GM19023 (cell line): ENCODE data around the gene SH3RF3.

Source experiments
- ATAC-seq: cut with Tn5 transposase; IDR thresholded peaks from one replicate; pipeline ENCODE4 v1.9.1; 2021; ENCODE audit warnings: mild to moderate bottlenecking, moderate library complexity; ENCODE audit not compliant: unreplicated experiment

SH3RF3 gene

DNA sequence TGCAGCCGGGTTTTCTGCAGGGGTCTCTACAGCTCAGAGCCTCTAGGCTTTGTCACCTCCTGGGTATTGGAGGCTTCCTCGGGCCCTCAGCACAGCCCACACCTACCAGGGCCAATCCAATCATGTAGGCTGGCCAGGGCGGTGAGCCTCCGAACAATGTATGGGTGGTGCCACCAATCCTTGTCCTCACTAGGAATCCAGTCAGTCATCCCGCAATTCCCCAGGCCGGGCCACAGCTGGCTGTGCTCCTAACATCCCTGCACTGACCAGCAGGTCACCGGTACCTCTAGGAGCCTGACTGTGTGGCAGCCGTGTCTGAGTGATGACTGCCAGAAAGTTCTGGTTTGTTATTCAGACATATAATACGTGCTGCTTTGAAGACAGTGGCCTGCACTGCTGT is 129.4 kb downstream of the SH3RF3 start:
- ATAC-seq = no peak

DNA sequence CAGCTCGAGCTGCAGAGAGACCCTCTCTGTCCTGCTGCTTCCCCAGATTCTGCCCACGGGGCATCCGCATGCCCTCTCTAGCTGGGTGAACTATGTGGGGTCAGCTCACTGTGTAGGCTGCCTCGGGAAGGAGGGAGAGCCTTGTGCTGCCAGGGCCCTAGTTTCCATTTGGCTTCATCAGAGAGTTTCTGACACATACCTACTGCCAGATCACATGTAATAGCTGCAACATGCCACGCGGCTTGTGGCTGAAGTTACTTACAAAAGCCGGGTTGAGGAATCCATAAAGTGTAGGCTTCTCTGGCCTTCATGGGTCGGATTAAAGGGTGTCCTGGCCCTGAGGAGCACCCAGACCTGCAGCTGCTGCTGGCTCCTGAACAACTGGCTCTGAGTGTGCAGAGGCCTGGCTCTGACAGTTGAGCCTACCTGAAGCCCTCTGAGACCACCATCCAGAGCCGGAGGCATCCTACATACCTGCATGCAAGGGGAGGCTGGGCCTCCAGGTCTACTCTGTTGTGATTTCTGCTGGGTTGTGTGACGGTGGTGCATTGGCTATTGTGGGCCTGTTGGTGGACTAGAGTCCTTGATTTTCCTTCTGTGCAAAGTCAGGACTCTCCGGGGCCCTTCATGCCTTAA is 130.0 kb downstream of the SH3RF3 start:
- ATAC-seq = no peak

DNA sequence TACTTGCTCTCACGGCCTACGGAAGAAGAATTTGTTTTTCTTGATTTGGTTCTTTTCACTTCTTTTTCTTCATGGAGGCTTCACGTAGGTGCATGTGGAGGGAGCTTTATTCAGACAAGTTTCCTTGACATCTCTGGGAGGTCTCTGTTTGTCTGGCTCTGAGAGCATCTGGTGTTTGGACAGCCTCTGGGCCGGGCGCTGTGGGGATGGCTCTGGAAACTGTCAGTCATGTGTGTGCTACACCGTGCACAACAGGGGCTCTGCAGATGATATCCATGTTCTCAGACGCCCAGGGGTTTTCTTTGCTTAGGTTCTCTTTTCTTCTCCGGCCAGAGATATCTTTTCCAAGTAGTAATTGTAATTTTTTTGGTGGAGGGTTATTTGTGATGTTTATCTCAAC is 130.7 kb downstream of the SH3RF3 start:
- ATAC-seq = no peak

DNA sequence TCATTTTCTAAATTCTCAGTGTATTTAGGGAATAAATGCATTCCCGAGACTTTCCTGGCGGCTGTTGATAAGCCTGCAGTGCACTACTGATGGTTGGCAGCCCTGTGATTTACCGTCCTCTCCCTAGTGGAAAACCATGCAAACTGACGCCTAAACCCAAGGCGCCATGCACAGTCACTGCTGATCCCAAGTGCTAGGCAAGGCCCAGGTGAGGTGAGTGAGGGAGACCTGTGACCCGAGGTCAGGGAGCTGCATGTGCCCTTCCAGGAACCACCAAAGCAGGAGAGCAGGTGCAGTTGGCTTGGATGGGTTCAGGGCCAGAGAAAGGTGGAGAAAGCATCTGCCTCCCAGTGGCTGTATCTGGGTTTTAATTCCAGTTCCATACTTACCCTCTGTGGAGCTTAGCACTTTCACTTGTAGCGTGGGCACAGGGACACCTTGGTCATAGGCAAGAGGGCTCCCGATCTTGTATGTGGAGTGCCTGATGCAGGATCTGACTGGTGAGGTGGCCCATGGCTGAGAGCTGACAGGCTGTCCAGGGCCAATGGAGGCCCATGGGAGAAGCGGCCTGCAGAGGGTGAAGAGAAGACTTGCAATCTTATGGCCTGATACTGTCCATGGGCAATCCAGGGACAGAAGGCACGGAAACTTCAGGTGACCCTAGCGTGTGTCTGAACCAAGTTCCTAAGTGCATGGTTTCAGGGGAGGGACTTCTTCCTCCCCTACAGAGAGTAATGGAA is 131.3 kb downstream of the SH3RF3 start:
- ATAC-seq = no peak

DNA sequence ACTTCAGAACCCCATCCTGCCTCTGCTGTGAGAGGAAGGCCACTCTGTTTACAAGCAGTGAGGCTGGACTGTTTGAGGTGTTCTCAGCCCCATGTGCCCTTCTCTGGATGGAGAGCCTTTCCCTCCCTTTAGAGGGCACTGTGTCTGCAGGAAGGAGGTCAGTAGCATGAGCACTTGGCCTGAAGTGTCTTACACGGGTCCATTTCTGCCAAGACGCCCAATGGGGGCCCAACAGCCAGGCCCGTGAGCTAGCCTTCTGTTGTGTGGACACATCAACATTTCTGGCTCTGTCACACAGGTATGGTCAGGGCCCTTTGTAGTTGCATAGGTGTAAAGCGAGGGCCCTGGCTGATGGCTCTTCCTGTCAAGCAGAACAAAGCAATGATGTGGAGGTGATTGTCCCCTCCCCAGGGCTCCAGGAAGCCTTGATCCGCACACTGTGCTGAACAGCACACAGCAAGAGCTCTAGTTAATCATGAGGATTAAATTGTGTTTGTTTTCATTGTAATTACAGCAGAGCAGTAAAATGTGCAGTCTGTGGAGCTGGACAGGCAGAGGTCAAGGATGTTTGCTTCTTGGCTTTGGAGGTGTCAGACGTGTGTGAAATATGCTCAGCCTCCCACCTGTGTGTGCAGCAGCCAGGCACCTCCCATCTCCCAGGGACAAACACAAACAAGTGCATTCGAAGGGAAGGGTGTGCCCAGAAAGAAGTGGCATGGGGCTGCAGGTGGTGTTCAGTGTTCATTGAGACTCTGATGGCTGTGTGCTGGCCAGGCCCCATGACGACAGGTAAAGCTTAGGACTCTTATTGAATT is 132.1 kb downstream of the SH3RF3 start:
- no peak for ATAC-seq

DNA sequence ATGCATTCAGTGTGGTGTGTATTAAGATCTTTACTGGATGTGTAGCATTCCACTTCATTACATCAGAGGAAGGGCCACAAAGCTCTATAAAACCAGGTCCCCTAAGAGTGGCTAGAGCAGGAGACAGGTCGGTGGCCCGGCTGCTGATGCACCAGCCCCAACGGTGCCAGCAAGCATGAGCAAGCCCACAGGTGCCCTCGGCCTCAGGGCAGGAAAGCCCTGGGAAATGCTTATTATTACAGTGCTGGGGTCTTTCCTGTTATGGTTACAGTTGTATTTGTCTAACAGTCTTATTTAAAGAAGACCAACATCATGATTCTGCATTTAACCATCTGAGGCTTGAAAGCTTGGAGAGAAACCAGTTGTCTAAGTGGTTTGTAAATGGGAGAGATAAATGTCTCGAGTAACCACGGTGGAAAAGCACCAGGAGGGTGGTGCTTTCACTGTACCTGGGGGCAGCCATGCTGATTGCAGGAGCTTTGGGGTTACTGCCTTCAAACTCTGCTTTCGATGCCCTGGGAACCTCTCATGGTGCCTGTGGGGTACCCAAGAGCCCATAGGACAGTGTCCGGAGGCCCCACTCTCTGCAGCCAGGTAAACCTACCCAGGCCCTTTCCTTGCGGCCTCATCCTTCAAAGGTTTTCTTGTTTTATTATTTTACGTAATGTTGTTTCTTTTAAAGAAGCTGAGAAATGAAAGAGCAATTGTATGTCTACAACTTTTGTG is 133.1 kb downstream of the SH3RF3 start:
- no peak for ATAC-seq

DNA sequence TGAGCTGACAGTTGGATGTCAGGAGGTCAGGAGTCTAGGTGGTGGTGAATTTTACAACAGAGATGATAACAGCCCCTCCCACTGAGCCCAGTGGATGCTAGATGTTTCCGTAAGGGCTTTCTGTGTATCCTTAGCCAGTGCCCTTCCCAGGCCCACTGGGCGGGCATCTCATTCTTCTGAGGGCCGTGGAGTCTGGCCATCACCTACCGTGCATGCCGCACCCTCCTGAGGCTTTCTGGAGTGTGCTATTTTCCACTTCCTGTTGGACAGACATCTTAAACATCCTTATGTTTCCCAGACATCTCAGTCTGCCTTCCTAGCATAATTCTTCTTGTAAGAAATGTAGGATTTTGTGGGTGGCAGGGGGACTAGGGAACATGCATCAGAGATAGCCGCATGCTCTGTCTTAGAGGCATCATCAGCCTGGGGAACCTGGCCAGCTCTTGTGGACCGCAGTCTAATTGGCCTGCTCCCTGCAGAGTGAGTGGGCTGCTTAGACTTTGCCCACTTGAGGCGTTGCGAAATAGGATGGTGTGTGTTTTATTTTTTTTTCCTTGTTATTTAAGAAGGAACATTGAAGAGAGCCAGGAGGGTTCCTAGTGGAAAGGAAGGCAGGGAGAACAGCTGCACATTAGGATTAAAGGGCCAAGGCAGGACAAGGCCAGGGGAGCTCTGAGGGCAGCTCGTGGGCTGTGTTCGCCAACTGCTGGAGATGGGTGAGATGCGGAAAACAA is 135.8 kb downstream of the SH3RF3 start:
- ATAC-seq = no peak

DNA sequence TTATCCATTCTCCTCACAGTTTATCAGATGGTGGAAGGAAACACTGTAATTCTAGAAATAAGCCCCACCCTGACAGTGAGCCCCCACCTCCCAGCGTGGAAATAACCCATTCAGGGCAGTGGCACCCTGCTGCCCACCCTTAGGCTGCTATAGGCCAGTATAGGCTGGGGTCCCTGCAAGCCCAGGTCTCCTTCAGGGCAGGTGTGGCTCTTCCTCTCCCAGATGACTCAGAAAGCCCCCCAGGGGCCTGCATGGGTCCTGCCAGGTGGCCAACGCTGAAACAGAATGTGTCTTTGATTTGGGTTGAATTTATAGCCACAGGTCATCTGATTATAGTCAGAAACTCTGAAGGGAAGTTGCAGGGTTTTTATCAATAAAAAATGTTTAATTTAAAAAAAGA is 136.4 kb downstream of the SH3RF3 start:
- ATAC-seq = no peak

DNA sequence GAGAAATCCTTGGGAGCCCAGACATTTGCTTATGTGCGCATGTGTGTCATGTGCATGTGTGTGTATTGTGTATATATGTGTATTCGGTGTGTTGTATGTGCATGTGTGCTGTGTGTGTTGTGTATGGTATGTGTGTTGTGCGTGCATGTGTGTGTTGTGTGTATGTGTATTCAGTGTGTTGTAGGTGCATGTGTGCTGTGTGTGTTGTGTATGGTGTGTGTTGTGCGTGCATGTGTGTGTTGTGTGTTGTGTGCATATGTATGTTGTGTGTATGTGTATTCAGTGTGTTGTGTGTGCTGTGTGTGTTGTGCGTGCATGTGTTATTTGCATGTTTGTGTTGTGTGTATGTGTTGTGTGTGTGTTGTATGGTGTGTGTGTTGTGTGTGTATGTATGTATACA is 136.9 kb downstream of the SH3RF3 start:
- no peak for ATAC-seq

DNA sequence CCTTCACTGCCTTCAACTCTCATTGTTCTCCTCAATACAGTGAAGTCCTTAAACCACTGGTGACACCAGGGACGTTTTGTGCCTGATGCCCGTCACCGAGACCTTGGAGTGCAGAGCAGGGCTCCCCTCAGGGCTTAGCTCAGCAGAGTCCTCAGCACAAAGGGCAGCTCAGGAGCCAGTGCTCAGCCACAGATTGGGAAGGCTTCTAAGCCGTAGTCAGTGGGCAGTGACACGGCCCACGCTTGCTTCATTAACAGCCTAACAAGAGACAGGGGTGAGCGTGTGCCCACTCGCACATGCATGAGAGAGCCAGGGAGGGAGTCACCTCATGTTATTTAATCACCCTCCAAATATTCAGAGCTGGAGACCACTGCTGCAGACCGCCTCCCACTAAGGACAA is 137.5 kb downstream of the SH3RF3 start:
- ATAC-seq = no peak

DNA sequence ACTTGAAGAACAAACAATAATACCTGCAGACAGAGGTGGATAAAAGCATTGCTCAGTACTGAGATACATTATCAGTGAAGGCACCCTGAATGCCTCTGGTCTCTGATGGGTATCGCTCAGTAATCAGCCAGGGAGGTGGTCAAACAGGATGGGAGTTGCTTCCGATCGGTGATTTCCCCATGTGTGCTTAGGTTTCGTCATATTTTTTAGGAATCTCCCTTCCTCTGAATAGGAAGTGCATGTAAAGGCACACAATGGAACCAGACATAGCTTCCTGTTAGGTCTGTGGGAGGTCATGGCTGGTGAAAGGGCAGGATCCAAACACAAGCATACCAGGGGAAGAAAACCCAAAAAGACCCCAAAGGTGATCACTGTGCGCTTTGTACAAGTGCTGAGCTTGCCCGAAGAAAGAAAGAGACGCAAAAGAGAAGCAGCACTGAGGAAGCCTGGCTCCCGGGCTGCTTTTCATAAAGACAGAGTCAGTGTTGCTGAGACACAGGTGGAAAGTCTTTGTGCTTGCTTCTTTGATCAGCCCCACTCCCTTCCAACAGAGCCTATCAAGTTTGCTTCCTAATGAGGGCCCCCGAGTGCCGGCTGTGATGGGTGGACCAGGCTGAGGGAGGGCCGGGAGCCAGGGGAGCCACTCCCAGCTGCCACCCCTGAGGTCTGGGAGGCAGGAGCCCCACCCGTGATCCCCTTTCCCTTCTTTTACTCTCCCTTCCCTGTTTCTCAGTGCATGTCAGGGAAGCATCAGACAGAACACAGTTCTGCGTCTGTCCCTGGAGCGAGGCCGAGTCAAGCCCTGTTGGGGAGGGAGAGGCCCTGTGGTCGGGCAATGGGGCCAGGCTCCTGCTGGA is 138.2 kb downstream of the SH3RF3 start:
- ATAC-seq = no peak

DNA sequence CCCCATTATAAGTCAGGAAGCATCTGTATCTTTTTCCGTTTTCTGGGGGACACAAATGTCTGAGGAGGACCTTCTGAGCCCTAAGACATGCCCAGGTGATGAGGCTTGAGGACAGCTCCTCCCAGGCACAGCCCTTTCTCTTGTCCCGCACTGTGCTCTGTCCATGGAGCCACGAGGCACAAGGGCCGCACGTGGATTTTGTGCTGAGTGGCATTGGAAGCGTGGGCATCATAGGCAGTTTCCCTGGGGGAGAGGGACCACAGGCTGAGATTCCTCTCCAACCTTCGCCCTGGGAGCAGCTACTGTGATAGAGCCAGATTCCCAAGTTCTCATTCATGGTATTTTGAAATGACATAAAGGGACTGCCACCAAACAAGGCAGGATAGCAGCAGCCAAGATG is 139.9 kb downstream of the SH3RF3 start:
- no peak for ATAC-seq

DNA sequence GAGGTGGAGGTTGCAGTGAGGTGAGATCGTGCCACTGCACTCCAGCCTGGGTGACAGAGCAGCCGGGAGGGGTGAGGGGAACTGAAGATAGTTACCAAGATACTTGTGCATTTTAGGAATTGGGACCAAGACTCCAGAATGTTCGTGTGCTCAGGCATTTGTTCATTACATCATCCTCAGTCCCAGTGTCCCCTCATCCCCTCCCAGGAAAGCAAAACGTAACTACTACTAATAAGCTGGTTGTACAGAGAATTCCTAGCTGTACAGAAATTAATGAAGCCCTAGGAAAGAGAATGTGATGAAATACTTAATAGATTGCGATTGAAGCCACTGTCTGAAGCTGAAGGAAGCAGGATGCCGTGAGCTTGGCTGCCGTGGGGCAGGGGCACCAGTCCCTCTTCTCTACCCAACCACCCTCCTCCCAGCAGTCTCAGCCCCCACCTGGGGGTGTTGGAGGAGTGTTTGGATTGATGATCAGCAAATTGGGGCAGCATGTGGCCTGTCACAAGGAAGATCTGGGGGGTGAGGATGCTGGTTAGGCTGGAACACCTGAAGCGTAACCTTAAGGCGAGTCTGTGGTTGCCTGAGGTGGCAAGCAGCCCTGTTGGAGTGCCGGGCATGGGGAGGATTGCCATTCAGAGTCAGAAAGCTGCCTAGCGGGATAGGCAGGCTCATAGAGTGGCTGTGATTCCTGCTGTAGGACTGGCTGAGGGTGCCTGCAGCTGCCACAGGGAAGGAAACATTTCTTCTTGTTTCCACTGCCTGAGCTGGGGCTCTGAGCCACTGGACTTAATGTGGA is 140.9 kb downstream of the SH3RF3 start:
- ATAC-seq = no peak

DNA sequence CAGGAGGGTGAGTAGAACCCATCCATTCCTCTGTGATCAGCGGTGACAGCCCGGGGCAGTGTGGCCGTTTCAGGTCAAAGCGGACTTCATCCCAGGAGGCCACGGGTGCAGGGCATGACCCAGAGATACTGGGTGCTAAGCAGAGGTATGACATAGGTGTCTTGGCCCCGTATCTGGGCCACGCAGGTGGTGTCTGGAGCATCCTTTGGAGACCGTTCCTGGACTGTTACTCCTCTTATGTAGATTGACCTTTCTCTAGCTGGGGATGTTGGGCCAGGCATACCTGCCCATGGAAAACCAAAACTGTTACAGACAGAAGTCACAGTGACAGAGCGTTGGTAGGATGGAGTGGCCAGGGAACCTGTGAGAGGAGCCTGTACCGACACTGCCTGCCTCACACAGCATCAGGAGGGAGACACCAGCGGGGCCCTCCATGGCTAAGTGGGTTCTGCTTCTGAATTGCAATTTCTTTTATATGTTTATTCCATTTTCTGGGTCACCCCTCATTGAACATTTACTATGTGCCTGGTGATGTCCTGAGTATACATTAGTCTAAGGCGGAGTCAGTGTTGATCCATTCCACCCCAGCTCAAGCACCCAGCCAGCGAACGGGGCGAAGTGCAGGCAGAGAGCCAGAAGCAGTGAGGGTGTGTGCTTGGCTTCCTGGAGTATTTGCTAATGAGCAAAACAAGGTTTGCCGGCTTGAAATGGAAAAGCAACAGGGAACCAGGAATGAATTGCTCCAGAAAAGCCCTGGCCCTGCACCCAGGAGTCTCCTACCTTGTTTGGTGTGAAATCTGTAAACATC is 141.7 kb downstream of the SH3RF3 start:
- no peak for ATAC-seq

DNA sequence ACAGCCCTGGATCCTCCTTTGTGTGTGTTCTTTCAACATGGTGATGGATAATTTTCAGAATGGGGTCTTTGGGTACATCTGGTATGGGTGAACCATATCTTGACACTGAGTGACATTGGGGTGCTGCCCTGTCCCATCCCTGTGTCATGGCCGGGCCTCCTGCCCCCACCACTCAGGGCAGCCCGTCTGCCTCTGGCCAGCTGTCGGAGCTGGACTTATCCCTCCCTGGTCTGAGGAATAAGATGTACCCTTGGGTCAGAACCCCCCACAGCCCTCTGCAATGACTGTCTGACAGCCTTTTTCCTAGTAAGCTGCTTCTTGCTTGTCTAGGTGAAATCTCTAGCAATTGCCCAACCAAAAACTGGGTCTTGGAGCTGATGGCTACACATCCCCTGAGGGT is 142.9 kb downstream of the SH3RF3 start:
- ATAC-seq = no peak

DNA sequence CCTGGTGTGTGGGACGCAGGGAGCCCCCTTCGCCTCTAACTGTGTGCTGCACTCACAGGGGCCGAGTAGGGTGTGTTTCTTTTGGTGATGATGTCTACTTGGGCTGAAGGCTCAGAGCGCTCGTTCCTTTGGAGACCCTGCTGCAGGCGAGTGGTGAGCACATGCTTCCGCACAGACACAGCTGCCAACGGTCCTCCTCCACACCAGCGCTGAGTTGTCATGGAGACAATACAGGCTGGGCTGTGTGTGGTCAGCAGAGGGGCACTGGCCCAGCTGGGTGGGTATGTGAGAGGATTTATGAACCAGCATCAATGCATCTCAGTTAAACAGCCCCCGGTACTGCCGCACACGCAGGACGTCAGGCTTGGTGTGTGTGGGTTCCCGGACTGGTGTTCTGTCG is 143.5 kb downstream of the SH3RF3 start:
- ATAC-seq = no peak

DNA sequence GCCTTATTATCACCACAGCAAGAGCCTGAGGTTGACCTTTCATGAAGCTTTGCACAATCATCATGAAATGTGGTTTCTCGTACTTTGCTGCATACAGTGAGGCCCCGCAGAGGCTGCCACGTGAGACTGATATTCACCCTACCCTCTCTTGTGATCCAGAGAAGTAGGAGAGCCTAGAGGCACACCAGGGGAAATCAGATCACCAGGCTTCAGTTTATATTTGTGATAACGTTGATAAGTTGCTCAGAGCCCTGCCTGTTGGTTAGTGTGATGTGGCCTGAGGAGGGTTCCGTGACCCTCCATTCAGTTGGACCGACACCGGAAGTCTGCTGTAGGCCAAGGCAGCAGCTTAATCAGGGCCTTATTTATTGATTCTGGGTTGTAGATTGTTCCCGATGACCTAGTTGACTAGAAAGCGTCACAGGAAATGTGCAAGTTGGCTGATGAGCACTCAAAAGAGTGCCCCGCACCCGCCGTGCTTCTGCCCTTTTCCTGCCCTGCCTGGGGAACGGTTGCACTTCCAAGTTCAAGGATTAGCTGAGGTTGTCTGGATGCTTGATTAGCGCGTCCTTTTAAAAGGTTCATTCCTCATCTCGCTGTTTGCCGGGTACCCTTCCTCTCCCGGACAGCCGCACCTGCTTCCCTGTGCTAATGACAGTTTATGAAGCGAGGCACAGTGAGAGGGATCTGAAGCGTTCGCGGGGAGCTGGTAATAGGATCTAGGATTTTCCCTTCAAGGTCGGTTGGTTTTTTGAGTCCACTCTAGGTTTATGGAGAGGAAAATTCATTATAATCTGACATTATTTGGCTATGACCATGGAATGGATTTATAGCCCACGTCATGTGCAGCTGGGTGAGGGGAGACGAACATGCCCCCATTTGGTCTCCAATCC is 146.4 kb downstream of the SH3RF3 start:
- ATAC-seq = no peak
